Tibial nerve (tissue), 4 donors: Measurements from ENCODE around the gene EFNA3. TPM values are rescaled to one million over a fixed set of nuclear protein-coding genes. Genes with fewer than 3 reads are reported as not detected.

Experiments
- DNase-seq, 2 donors: peaks; one replicate each; pipeline ENCODE4 v3.0.0-alpha.2; 2019; ENCODE audit warnings: low spot score in 2 of 2
- H3K27ac ChIP-seq, 4 donors: fragments of 200-600 bp; sonication (generic) in 3 of 4; one replicate each; pipeline ENCODE4 v1.5.1; 2017 to 2019; ENCODE audit warnings: mild to moderate bottlenecking in 1 of 4
- H3K27me3 ChIP-seq, 2 donors: fragments of 200-600 bp; sonication (generic) in 1 of 2; one replicate each; pipeline versions ENCODE4 v1.5.1 to v1.6.0; 2017 to 2019
- H3K36me3 ChIP-seq, 3 donors: fragments of 200-600 bp; sonication (generic); one replicate each; pipeline ENCODE4 v1.5.1; 2018 to 2019
- H3K4me1 ChIP-seq, 4 donors: fragments of 200-600 bp; sonication (generic) in 3 of 4; one replicate each; pipeline ENCODE4 v1.5.1; 2017 to 2019
- H3K4me3 ChIP-seq, 4 donors: fragments of 200-600 bp; sonication (generic) in 3 of 4; one replicate each; pipeline ENCODE4 v1.5.1; 2017 to 2019; ENCODE audit warnings: mild to moderate bottlenecking in 1 of 4, moderate library complexity in 1 of 4
- H3K9me3 ChIP-seq, 4 donors: fragments of 200-600 bp; sonication (generic) in 3 of 4; one replicate each; pipeline ENCODE4 v1.5.1; 2017 to 2019
- CTCF ChIP-seq, 5 experiments: fragments of 200-600 bp in 3 of 5; fragments of 450-650 bp in 2 of 5; sonication (generic) in 3 of 5; IDR thresholded peaks; one replicate each; pipeline ENCODE4 v1.5.1; 2016 to 2019; ENCODE audit warnings: antibody characterized with exemption in 5 of 5, mild to moderate bottlenecking in 3 of 5, moderate library complexity in 2 of 5
- EP300 ChIP-seq, 2 donors: sonication (generic); formaldehyde crosslinking; IDR thresholded peaks; one replicate each; pipeline ENCODE4 v1.6.1; 2017; ENCODE audit warnings: antibody characterized with exemption in 2 of 2, mild to moderate bottlenecking in 1 of 2
- POLR2A ChIP-seq, 2 donors: fragments of 450-650 bp; IDR thresholded peaks; one replicate each; pipeline ENCODE4 v1.6.1; 2017; ENCODE audit warnings: antibody characterized with exemption in 2 of 2, mild to moderate bottlenecking in 2 of 2, moderate library complexity in 2 of 2
- WGBS, 2 donors: methylation state at CpG; one replicate each; pipeline ENCODE4 v1.1.5; 2018; 5-methylcytosine and 5-hydroxymethylcytosine counted together
- total RNA-seq, 4 donors: library from RNA; depleted of rRNA; stranded (reverse); fragments of >200 nt; gene quantifications; one replicate each; pipeline ENCODE4 v1.1.0, GENCODE V29; 2016

EFNA3 gene
- total RNA-seq, 4 donors from 2014 or later: 0.63 to 1.2 (median 1.2) TPM; not detected in 1

GRCh38 chr1:155032886-155033285 lies 45.8 kb upstream of the EFNA3 start:
- TF ChIP-seq POLR2A (IDR thresholded peaks at IDR 0.05) (no peak), EP300 (IDR thresholded peaks at IDR 0.05) (no peak), CTCF (IDR thresholded peaks at IDR 0.05) (no peak)
- H3K27me3 ChIP-seq: no peaks in the 10 kb centered on the region
- no peak for DNase-seq
- no peak overlapping the region for H3K27ac ChIP-seq
- no peaks in the 10 kb centered on the region for H3K36me3 ChIP-seq
- H3K4me1 ChIP-seq: peaks cover 0 to 4% (median 0%) of the 10 kb centered on the region in 4 donors
- 70 to 86% methylated on average over 8 to 12 of the region's 12 CpGs for WGBS, 2 donors
- H3K4me3 ChIP-seq: no peak overlapping the region
- no peaks in the 10 kb centered on the region for H3K9me3 ChIP-seq

GRCh38 chr1:155033524-155033923 lies 45.1 kb upstream of the EFNA3 start, which contains the start of the genes DCST1 and DCST2:
DCST1 (plus strand) TSS chr1:155033824; CDS start chr1:155034037, 213 bp downstream.
DCST2 (minus strand) TSS chr1:155033781; CDS start chr1:155033701, 80 bp downstream.
- H3K27me3 ChIP-seq: no peaks in the 10 kb centered on the region
- H3K9me3 ChIP-seq: no peaks in the 10 kb centered on the region
- H3K27ac ChIP-seq: no peak within 1 kb of the TSS
- no peak for TF ChIP-seq POLR2A (IDR thresholded peaks at IDR 0.05)
- no peak for TF ChIP-seq EP300 (IDR thresholded peaks at IDR 0.05)
- no peak for TF ChIP-seq CTCF (IDR thresholded peaks at IDR 0.05)
- H3K4me3 ChIP-seq: no peak within 1 kb of the TSS
- DNase-seq: no peak
- no peaks in the 10 kb centered on the region for H3K36me3 ChIP-seq
- 90 to 93% methylated on average over 6 to 9 of the region's 9 CpGs for WGBS, 2 donors
- H3K4me1 ChIP-seq: peaks cover 0 to 8% (median 0%) of the 10 kb centered on the region in 4 donors

GRCh38 chr1:155034318-155035208 lies 44.1 kb upstream of the EFNA3 start:
- Histone ChIP-seq H3K4me3 (no peak overlapping the region), H3K27me3 (no peaks in the 10 kb centered on the region), H3K36me3 (no peaks in the 10 kb centered on the region), H3K27ac (no peak overlapping the region), H3K9me3 (no peaks in the 10 kb centered on the region), H3K4me1 (peaks cover 0 to 15% (median 0%) of the 10 kb centered on the region in 4 donors)
- WGBS, 2 donors: 77 to 85% methylated on average over 20 of the region's 20 CpGs
- TF ChIP-seq CTCF (IDR thresholded peaks at IDR 0.05) (no peak), POLR2A (IDR thresholded peaks at IDR 0.05) (no peak), EP300 (IDR thresholded peaks at IDR 0.05) (no peak)
- DNase-seq: no peak

GRCh38 chr1:155035936-155036335 lies 42.7 kb upstream of the EFNA3 start:
- Histone ChIP-seq H3K9me3 (no peaks in the 10 kb centered on the region), H3K27me3 (no peaks in the 10 kb centered on the region), H3K4me1 (peaks cover 0 to 15% (median 0%) of the 10 kb centered on the region in 4 donors), H3K36me3 (no peaks in the 10 kb centered on the region), H3K27ac (no peak overlapping the region), H3K4me3 (no peak overlapping the region)
- 77 to 88% methylated on average over 2 of the region's 2 CpGs for WGBS, 2 donors
- no peak for TF ChIP-seq POLR2A (IDR thresholded peaks at IDR 0.05)
- TF ChIP-seq CTCF (IDR thresholded peaks at IDR 0.05): no peak
- no peak for TF ChIP-seq EP300 (IDR thresholded peaks at IDR 0.05)
- DNase-seq: no peak

- Histone ChIP-seq H3K4me3 (no peak overlapping the region), H3K36me3 (no peaks in the 10 kb centered on the region), H3K4me1 (peaks cover 0 to 15% (median 0%) of the 10 kb centered on the region in 4 donors), H3K9me3 (no peaks in the 10 kb centered on the region), H3K27me3 (no peaks in the 10 kb centered on the region), H3K27ac (no peak overlapping the region)
- no peak for DNase-seq
- WGBS, 2 donors: 74 to 83% methylated on average over 3 of the region's 3 CpGs
- TF ChIP-seq CTCF (IDR thresholded peaks at IDR 0.05) (no peak), POLR2A (IDR thresholded peaks at IDR 0.05) (no peak), EP300 (IDR thresholded peaks at IDR 0.05) (no peak)
These were observed 41.6 kb upstream of the EFNA3 start for GRCh38 chr1:155037043-155037442.
